Measurements from ENCODE around the gene HOGA1.

HOGA1 gene

DNA sequence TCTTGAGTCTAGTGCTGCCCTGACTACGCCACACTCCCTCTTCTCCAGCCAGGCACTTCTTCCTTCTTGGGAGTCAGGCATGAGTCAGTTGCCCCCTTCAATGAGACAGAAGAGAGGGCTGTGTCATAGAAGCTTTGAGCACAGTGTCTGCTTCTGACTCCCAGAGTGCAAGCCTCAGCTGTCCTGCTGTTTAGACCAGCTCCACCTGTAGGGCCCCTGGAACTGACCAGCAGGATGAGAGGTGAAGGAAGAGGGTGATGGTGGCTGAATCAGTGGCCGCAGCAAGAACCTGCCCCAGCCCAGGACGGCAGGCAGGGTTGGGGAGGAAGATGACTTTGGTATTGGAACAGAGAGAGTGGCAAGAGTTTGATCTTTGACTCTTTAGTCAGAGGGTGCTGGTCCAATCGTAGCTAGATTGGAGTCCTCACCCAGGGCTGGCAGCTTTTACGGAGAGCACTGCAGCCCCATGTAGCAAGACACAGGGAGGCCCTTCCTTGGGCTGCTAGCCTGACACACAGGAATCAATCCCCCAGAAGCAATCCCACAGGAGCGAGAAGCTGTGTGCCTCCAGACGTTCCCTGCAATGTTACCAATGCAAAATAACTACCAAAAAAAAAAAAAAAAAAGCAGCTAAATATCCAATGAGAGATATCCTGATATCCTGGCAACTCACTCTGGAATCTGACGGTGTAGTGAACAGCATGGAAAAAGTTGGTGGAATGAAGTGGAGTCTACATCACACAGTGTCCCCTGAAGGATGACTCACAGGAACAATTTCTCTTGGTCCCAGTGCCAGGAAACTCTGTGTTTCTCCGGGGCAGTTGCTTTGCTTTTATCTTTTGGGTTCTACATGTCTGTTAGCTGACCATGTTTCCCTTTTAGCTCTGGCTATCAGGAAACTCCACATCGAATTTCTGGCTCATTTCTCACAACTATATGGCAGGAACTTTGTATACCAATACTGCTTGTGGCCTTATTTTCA, 12.2 kb downstream of the HOGA1 start:
- WGBS (ENCODE audit: insufficient coverage, insufficient read length), result no CpG with 5 or more reads among the region's 10 CpGs
- no peak overlapping the region for H3K27ac ChIP-seq (ENCODE audit: low read length)

GRCh38 chr10:97597778-97598177, 13.6 kb downstream of the HOGA1 start:
- H3K36me3 ChIP-seq (ENCODE audit: control insufficient read depth, insufficient read depth, low read length), result no peaks in the 10 kb centered on the region
- H3K4me1 ChIP-seq (ENCODE audit: control insufficient read depth, insufficient read depth, low read length), result no peaks in the 10 kb centered on the region
- H3K4me3 ChIP-seq (ENCODE audit: low read length), result no peak overlapping the region
- H3K9me3 ChIP-seq (ENCODE audit: control insufficient read depth, insufficient read depth, low read length), result no peaks in the 10 kb centered on the region
- H3K27me3 ChIP-seq (ENCODE audit: control insufficient read depth, insufficient read depth, low read length), result no peaks in the 10 kb centered on the region
- no CpG with 5 or more reads among the region's 2 CpGs for WGBS (ENCODE audit: insufficient coverage, insufficient read length)
- DNase-seq (ENCODE audit: low read depth, low spot score), result no peak
- no peak overlapping the region for H3K27ac ChIP-seq (ENCODE audit: low read length)

More for the DNA sequence above, 12.2 kb downstream of the HOGA1 start:
- Histone ChIP-seq H3K4me1 (ENCODE audit: control insufficient read depth, insufficient read depth, low read length) (no peaks in the 10 kb centered on the region), H3K27me3 (ENCODE audit: control insufficient read depth, insufficient read depth, low read length) (no peaks in the 10 kb centered on the region), H3K36me3 (ENCODE audit: control insufficient read depth, insufficient read depth, low read length) (no peaks in the 10 kb centered on the region), H3K4me3 (ENCODE audit: low read length) (no peak overlapping the region), H3K9me3 (ENCODE audit: control insufficient read depth, insufficient read depth, low read length) (no peaks in the 10 kb centered on the region)
- DNase-seq (ENCODE audit: low read depth, low spot score), result no peak

- no peak for DNase-seq (ENCODE audit: low read depth, low spot score)
- Histone ChIP-seq H3K27me3 (ENCODE audit: control insufficient read depth, insufficient read depth, low read length) (no peaks in the 10 kb centered on the region), H3K4me1 (ENCODE audit: control insufficient read depth, insufficient read depth, low read length) (no peaks in the 10 kb centered on the region), H3K9me3 (ENCODE audit: control insufficient read depth, insufficient read depth, low read length) (no peaks in the 10 kb centered on the region), H3K36me3 (ENCODE audit: control insufficient read depth, insufficient read depth, low read length) (no peaks in the 10 kb centered on the region), H3K4me3 (ENCODE audit: low read length) (no peak overlapping the region), H3K27ac (ENCODE audit: low read length) (no peak overlapping the region)
- WGBS (ENCODE audit: insufficient coverage, insufficient read length), result 100% methylated on average over 2 of the region's 19 CpGs
Observed at GRCh38 chr10:97598407-97599271, 14.4 kb downstream of the HOGA1 start.

GRCh38 chr10:97599272-97599619, 15.1 kb downstream of the HOGA1 start:
- DNase-seq (ENCODE audit: low read depth, low spot score), result no peak

GRCh38 chr10:97600616-97601015, 16.4 kb downstream of the HOGA1 start:
- no peak for DNase-seq (ENCODE audit: low read depth, low spot score)
- no peaks in the 10 kb centered on the region for H3K9me3 ChIP-seq (ENCODE audit: control insufficient read depth, insufficient read depth, low read length)
- H3K27ac ChIP-seq (ENCODE audit: low read length), result no peak overlapping the region
- no peaks in the 10 kb centered on the region for H3K27me3 ChIP-seq (ENCODE audit: control insufficient read depth, insufficient read depth, low read length)
- H3K4me3 ChIP-seq (ENCODE audit: low read length), result no peak overlapping the region
- no peaks in the 10 kb centered on the region for H3K36me3 ChIP-seq (ENCODE audit: control insufficient read depth, insufficient read depth, low read length)
- H3K4me1 ChIP-seq (ENCODE audit: control insufficient read depth, insufficient read depth, low read length), result no peaks in the 10 kb centered on the region
- no CpG with 5 or more reads among the region's 1 CpG for WGBS (ENCODE audit: insufficient coverage, insufficient read length)

More at GRCh38 chr10:97599272-97599619, 15.1 kb downstream of the HOGA1 start:
- Histone ChIP-seq H3K27ac (ENCODE audit: low read length) (no peak overlapping the region), H3K27me3 (ENCODE audit: control insufficient read depth, insufficient read depth, low read length) (no peaks in the 10 kb centered on the region), H3K4me1 (ENCODE audit: control insufficient read depth, insufficient read depth, low read length) (no peaks in the 10 kb centered on the region), H3K9me3 (ENCODE audit: control insufficient read depth, insufficient read depth, low read length) (no peaks in the 10 kb centered on the region), H3K36me3 (ENCODE audit: control insufficient read depth, insufficient read depth, low read length) (no peaks in the 10 kb centered on the region), H3K4me3 (ENCODE audit: low read length) (no peak overlapping the region)
- WGBS (ENCODE audit: insufficient coverage, insufficient read length), result no CpG with 5 or more reads among the region's 6 CpGs

GRCh38 chr10:97601268-97602215, 17.4 kb downstream of the HOGA1 start:
- no peak for DNase-seq (ENCODE audit: low read depth, low spot score)
- no CpG with 5 or more reads among the region's 21 CpGs for WGBS (ENCODE audit: insufficient coverage, insufficient read length)
- no peak overlapping the region for H3K4me3 ChIP-seq (ENCODE audit: low read length)
- no peaks in the 10 kb centered on the region for H3K36me3 ChIP-seq (ENCODE audit: control insufficient read depth, insufficient read depth, low read length)
- no peaks in the 10 kb centered on the region for H3K4me1 ChIP-seq (ENCODE audit: control insufficient read depth, insufficient read depth, low read length)
- H3K27ac ChIP-seq (ENCODE audit: low read length), result no peak overlapping the region
- H3K27me3 ChIP-seq (ENCODE audit: control insufficient read depth, insufficient read depth, low read length), result no peaks in the 10 kb centered on the region
- H3K9me3 ChIP-seq (ENCODE audit: control insufficient read depth, insufficient read depth, low read length), result no peaks in the 10 kb centered on the region

DNA sequence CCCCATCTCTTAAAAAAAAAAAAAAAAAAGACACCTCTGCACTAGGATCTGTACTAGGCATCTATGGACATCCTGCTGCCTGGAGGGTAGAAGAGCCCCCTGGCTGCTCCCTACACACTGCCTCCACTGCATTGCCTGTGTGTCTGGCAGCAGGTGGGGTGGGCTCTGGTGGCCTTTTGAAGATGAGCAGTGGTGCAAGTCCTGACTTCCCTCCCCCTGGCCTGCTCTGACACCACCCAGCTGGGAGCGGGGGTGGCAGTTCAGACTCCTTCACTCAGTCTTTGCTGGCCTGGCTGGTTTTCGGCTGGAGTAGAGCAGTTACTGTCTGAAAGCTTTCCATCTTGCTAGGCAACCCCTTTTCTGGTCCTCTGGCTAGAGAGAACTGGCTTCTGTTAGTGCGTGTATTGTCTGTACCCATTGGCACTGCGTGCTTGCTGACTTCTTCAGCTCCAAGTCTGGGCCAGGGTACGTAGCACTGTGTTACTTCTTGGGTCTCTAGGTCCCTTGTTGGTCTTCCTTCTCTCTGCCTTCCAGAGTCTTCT, 23.0 kb downstream of the HOGA1 start:
- Histone ChIP-seq H3K9me3 (ENCODE audit: control insufficient read depth, insufficient read depth, low read length) (no peaks in the 10 kb centered on the region), H3K4me3 (ENCODE audit: low read length) (no peak overlapping the region), H3K27ac (ENCODE audit: low read length) (no peak overlapping the region)

GRCh38 chr10:97608991-97609561, 24.9 kb downstream of the HOGA1 start:
- WGBS (ENCODE audit: insufficient coverage, insufficient read length), result no CpG with 5 or more reads among the region's 13 CpGs
- H3K4me1 ChIP-seq (ENCODE audit: control insufficient read depth, insufficient read depth, low read length), result 0 out of 2 replicates have a peak, but pooled peaks cover 2% of the 10 kb centered on the region
- no peak overlapping the region for H3K27ac ChIP-seq (ENCODE audit: low read length)
- DNase-seq (ENCODE audit: low read depth, low spot score), result no peak
- no peaks in the 10 kb centered on the region for H3K36me3 ChIP-seq (ENCODE audit: control insufficient read depth, insufficient read depth, low read length)
- H3K4me3 ChIP-seq (ENCODE audit: low read length), result no peak overlapping the region
- H3K27me3 ChIP-seq (ENCODE audit: control insufficient read depth, insufficient read depth, low read length), result no peaks in the 10 kb centered on the region
- H3K9me3 ChIP-seq (ENCODE audit: control insufficient read depth, insufficient read depth, low read length), result no peaks in the 10 kb centered on the region

More for the DNA sequence above, 23.0 kb downstream of the HOGA1 start:
- Histone ChIP-seq H3K36me3 (ENCODE audit: control insufficient read depth, insufficient read depth, low read length) (no peaks in the 10 kb centered on the region), H3K4me1 (ENCODE audit: control insufficient read depth, insufficient read depth, low read length) (0 out of 2 replicates have a peak, but pooled peaks cover 2% of the 10 kb centered on the region), H3K27me3 (ENCODE audit: control insufficient read depth, insufficient read depth, low read length) (no peaks in the 10 kb centered on the region)
- DNase-seq (ENCODE audit: low read depth, low spot score), result no peak
- no CpG with 5 or more reads among the region's 5 CpGs for WGBS (ENCODE audit: insufficient coverage, insufficient read length)

GRCh38 chr10:97611473-97611872, 27.3 kb downstream of the HOGA1 start:
- Histone ChIP-seq H3K36me3 (ENCODE audit: control insufficient read depth, insufficient read depth, low read length) (no peaks in the 10 kb centered on the region), H3K27ac (ENCODE audit: low read length) (no peak overlapping the region), H3K4me1 (ENCODE audit: control insufficient read depth, insufficient read depth, low read length) (0 out of 2 replicates have a peak, but pooled peaks cover 2% of the 10 kb centered on the region), H3K4me3 (ENCODE audit: low read length) (no peak overlapping the region), H3K27me3 (ENCODE audit: control insufficient read depth, insufficient read depth, low read length) (no peaks in the 10 kb centered on the region), H3K9me3 (ENCODE audit: control insufficient read depth, insufficient read depth, low read length) (no peaks in the 10 kb centered on the region)
- DNase-seq (ENCODE audit: low read depth, low spot score), result no peak
- WGBS (ENCODE audit: insufficient coverage, insufficient read length), result no CpG with 5 or more reads among the region's 12 CpGs
